Endothelial cell of umbilical vein (primary cell): ENCODE results near the gene CD300H.

Experiments
- CTCF ChIP-seq, 2 donors: IDR thresholded peaks; 1 replicate in 1 of 2; 2 replicates in 1 of 2; pipeline ENCODE4 v1.5.1; 2011; ENCODE audit warnings: low read length in 2 of 2, mild to moderate bottlenecking in 2 of 2, moderate library complexity in 2 of 2, control low read depth in 1 of 2, inconsistent platforms in 1 of 2, low read depth in 1 of 2; ENCODE audit not compliant: insufficient read depth in 1 of 2; ENCODE audit errors: extremely low read depth in 1 of 2
- EZH2 ChIP-seq: IDR thresholded peaks from 2 replicates; pipeline ENCODE4 v1.6.1; 2012; ENCODE audit warnings: borderline replicate concordance, low read depth, mild to moderate bottlenecking, moderate library complexity, low read length, inconsistent platforms; ENCODE audit not compliant: severe bottlenecking
- POLR2AphosphoS5 ChIP-seq: IDR thresholded peaks from 2 replicates; pipeline ENCODE4 v1.6.1; 2012; ENCODE audit warnings: low read depth, mild to moderate bottlenecking, control low read depth, low read length, moderate library complexity; ENCODE audit not compliant: insufficient read depth

- no peak for TF ChIP-seq POLR2AphosphoS5
- TF ChIP-seq CTCF (IDR thresholded peaks at IDR 0.05; ENCODE audit: extremely low read depth in 1 of 2, insufficient read depth in 1 of 2, low read depth in 1 of 2, low read length in 2 of 2) = no peak
- TF ChIP-seq EZH2 = no peak
Observed at GRCh38 chr17:74554909-74555308, 12.4 kb downstream of the CD300H start.
